Sigmoid colon (tissue), 7 donors: ENCODE measurements around the gene RACK1. TPM values are rescaled to one million over a fixed set of nuclear protein-coding genes. Genes with fewer than 3 reads are reported as not detected.

ENCODE experiments used
- DNase-seq: peaks from one replicate; pipeline ENCODE4 v3.0.0-alpha.2; 2019
- H3K27ac ChIP-seq, 4 donors: fragments of 200-600 bp; sonication (generic); one replicate each; pipeline ENCODE4 v1.5.1; 2016 to 2019; ENCODE audit warnings: mild to moderate bottlenecking in 1 of 4
- H3K27me3 ChIP-seq, 3 donors: fragments of 200-600 bp; sonication (generic); one replicate each; pipeline ENCODE4 v1.5.1; 2019; ENCODE audit warnings: mild to moderate bottlenecking in 1 of 3
- H3K36me3 ChIP-seq, 4 donors: fragments of 200-600 bp; sonication (generic); one replicate each; pipeline ENCODE4 v1.5.1; 2016 to 2019
- H3K4me1 ChIP-seq, 4 donors: fragments of 200-600 bp; sonication (generic); one replicate each; pipeline ENCODE4 v1.5.1; 2017 to 2019
- H3K4me3 ChIP-seq, 4 donors: fragments of 200-600 bp; sonication (generic); one replicate each; pipeline ENCODE4 v1.5.1; 2017 to 2019; ENCODE audit warnings: mild to moderate bottlenecking in 2 of 4, moderate library complexity in 1 of 4
- H3K9me3 ChIP-seq, 4 donors: fragments of 200-600 bp in 3 of 4; sonication (generic) in 3 of 4; one replicate each; pipeline versions ENCODE4 v1.5.1 to v1.6.1; 2013 to 2019
- CTCF ChIP-seq, 4 experiments: fragments of 450-650 bp in 3 of 4; fragments of 200-600 bp in 1 of 4; IDR thresholded peaks; one replicate each; pipeline ENCODE4 v1.5.1; 2016 to 2019; ENCODE audit warnings: antibody characterized with exemption in 4 of 4, mild to moderate bottlenecking in 3 of 4, moderate library complexity in 2 of 4
- EP300 ChIP-seq, 4 donors: sonication (generic); formaldehyde crosslinking; IDR thresholded peaks; one replicate each; pipeline ENCODE4 v1.6.1; 2017; ENCODE audit warnings: antibody characterized with exemption in 4 of 4
- POLR2A ChIP-seq, 2 donors: fragments of 450-650 bp; IDR thresholded peaks; one replicate each; pipeline ENCODE4 v1.6.1; 2016; ENCODE audit warnings: antibody characterized with exemption in 2 of 2, mild to moderate bottlenecking in 2 of 2, moderate library complexity in 2 of 2
- POLR2AphosphoS5 ChIP-seq, 4 donors: sonication (generic); formaldehyde crosslinking; IDR thresholded peaks; one replicate each; pipeline ENCODE4 v1.6.1; 2017; ENCODE audit warnings: antibody characterized with exemption in 4 of 4
- WGBS, 2 donors: extraction: QIAGEN DNeasy Blood & Tissue Kit; methylation state at CpG; one replicate each; pipeline ENCODE4 v1.1.7; 2013; 5-methylcytosine and 5-hydroxymethylcytosine counted together
- intact Hi-C: fragments of 100-400 bp; cut with DNase I; formaldehyde crosslinking; loops from one replicate; pipeline ENCODE4 v1.15.1; 2023
- polyA plus RNA-seq, 3 donors: library from polyadenylated mRNA; stranded (reverse); fragments of 200-250 nt; gene quantifications; one replicate each; pipeline ENCODE4 v1.2.3, GENCODE V29; 2013
- total RNA-seq, 4 donors: library from RNA; depleted of rRNA; stranded (reverse); fragments of >200 nt; gene quantifications; one replicate each; pipeline ENCODE4 v1.1.0, GENCODE V29; 2016
- donor health status: healthy with polysubstance abuse.
- donor health status: Bipolar disorder and iron deficiency.
- donor health status: healthy.

RACK1 gene
- total and polyA plus RNA-seq, 7 donors: 1,821 to 2,943 (median 2,174) TPM

GRCh38 chr5:181193656-181194055 lies 50.0 kb downstream of the RACK1 start:
- H3K4me1 ChIP-seq: peaks cover 2 to 33% (median 8%) of the 10 kb centered on the region in 4 donors
- no peak overlapping the region for H3K4me3 ChIP-seq
- no peak for DNase-seq
- no peak for TF ChIP-seq EP300 (IDR thresholded peaks at IDR 0.05)
- TF ChIP-seq POLR2AphosphoS5 (IDR thresholded peaks at IDR 0.05): no peak
- no peak for TF ChIP-seq POLR2A (IDR thresholded peaks at IDR 0.05)
- no peak for TF ChIP-seq CTCF (IDR thresholded peaks at IDR 0.05)
- no peaks in the 10 kb centered on the region for H3K27me3 ChIP-seq
- intact Hi-C loops: no loop called here
- H3K9me3 ChIP-seq: no peaks in the 10 kb centered on the region
- WGBS, 2 donors: 56 to 98% methylated on average over 2 of the region's 2 CpGs
- no peaks in the 10 kb centered on the region for H3K36me3 ChIP-seq
- no peak overlapping the region for H3K27ac ChIP-seq

- intact Hi-C loops: no loop called here
- 42 to 53% methylated on average over 12 of the region's 12 CpGs for WGBS, 2 donors
- H3K36me3 ChIP-seq: no peaks in the 10 kb centered on the region
- H3K9me3 ChIP-seq: no peaks in the 10 kb centered on the region
- peaks cover 7 to 33% (median 8%) of the 10 kb centered on the region in 4 donors for H3K4me1 ChIP-seq
- DNase-seq: no peak
- H3K27ac ChIP-seq: peak overlapping the region; percentile 82 to 93 (median 90)
- peak overlapping the region; percentile 60 to 68 (median 64) for H3K4me3 ChIP-seq
- TF ChIP-seq EP300 (IDR thresholded peaks at IDR 0.05) (no peak), POLR2A (IDR thresholded peaks at IDR 0.05) (no peak), POLR2AphosphoS5 (IDR thresholded peaks at IDR 0.05) (no peak), CTCF (IDR thresholded peaks at IDR 0.05) (no peak)
- no peaks in the 10 kb centered on the region for H3K27me3 ChIP-seq
These were observed 51.2 kb downstream of the RACK1 start for GRCh38 chr5:181192337-181193046.

GRCh38 chr5:181191526-181192336 lies 52.0 kb downstream of the RACK1 start:
- peak overlapping the region; percentile 82 to 93 (median 90) for H3K27ac ChIP-seq
- H3K4me3 ChIP-seq: peak overlapping the region; percentile 60 to 68 (median 64)
- no peaks in the 10 kb centered on the region for H3K36me3 ChIP-seq
- TF ChIP-seq POLR2A (IDR thresholded peaks at IDR 0.05): peak in 1 of 2 donors; percentile 33
- no peak for TF ChIP-seq CTCF (IDR thresholded peaks at IDR 0.05)
- TF ChIP-seq EP300 (IDR thresholded peaks at IDR 0.05): no peak
- peak; percentile 59 to 86 (median 76) for TF ChIP-seq POLR2AphosphoS5 (IDR thresholded peaks at IDR 0.05)
- DNase-seq: peak; percentile 97
- H3K4me1 ChIP-seq: peaks cover 7 to 33% (median 8%) of the 10 kb centered on the region in 4 donors
- 0 to 1% methylated on average over 64 of the region's 64 CpGs for WGBS, 2 donors
- no peaks in the 10 kb centered on the region for H3K9me3 ChIP-seq
- no peaks in the 10 kb centered on the region for H3K27me3 ChIP-seq
- intact Hi-C loops: loop anchor here (1.0 to 2.0 kb wide), 4 partner anchors 15 to 69 kb away; partner anchors contain the start of gene TRIM52

- intact Hi-C loops: loop anchor here (1.0 to 2.0 kb wide), 4 partner anchors 15 to 70 kb away; partner anchors contain the start of gene TRIM52
- Histone ChIP-seq H3K4me1 (peaks cover 7 to 33% (median 8%) of the 10 kb centered on the region in 4 donors), H3K27me3 (no peaks in the 10 kb centered on the region), H3K9me3 (no peaks in the 10 kb centered on the region), H3K36me3 (no peaks in the 10 kb centered on the region), H3K27ac (peak overlapping the region; percentile 82 to 93 (median 90)), H3K4me3 (peak overlapping the region; percentile 60 to 68 (median 64))
- TF ChIP-seq POLR2A (IDR thresholded peaks at IDR 0.05) (no peak), CTCF (IDR thresholded peaks at IDR 0.05) (no peak), EP300 (IDR thresholded peaks at IDR 0.05) (no peak), POLR2AphosphoS5 (IDR thresholded peaks at IDR 0.05) (no peak)
- 0 to 1% methylated on average over 66 of the region's 66 CpGs for WGBS, 2 donors
- DNase-seq: peak; percentile 75
These were observed 52.8 kb downstream of the RACK1 start for GRCh38 chr5:181190711-181191525.
